ENCODE data around the gene FABP6.
"Not testable (repeated sequence)": the region's sequence is repeated elsewhere in the genome, so short reads cannot be mapped to it uniquely, and the experiment has no call there.

The FABP6 gene

DNA sequence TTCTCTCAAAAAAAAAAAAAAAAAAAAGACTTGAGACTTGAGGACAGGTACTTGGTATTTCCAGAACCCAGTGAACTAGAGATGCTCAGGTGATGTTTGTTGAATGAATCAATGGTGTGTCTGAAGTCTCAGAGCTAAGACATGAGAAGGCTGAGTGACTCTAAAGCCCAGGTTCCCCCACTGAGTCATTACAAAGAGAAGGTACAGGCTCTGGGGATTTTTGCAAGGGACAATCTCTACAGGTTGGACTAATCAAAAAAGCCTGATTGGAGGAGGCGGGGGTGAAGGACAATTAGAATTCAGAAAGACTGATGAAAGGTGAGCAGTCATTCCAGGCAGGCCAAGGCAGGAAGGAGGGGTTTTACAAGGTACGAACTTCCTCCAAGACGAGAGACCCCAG lies 8.2 kb upstream of the FABP6 start:
- no peak for DNase-seq (ENCODE audit: low spot score)

DNA sequence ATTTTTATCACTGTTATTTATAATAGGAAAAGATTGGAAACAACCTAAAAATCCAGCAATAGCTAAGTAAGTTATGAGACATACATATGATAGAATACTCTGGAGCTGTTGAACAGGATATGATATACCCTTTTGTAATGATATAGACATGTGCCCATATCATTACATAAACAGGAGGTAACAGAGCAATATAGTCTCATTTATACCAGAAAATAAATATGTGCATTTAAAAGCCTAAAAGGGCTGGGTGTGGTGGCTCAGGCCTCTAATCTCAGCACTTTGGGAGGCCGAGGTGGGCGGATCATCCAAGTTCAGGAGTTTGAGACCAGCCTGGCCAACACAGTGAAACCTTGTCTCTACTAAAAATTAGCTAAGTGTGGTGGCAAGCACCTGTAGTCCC lies 2.3 kb upstream of the FABP6 start:
- no peak for DNase-seq (ENCODE audit: low spot score)

DNA sequence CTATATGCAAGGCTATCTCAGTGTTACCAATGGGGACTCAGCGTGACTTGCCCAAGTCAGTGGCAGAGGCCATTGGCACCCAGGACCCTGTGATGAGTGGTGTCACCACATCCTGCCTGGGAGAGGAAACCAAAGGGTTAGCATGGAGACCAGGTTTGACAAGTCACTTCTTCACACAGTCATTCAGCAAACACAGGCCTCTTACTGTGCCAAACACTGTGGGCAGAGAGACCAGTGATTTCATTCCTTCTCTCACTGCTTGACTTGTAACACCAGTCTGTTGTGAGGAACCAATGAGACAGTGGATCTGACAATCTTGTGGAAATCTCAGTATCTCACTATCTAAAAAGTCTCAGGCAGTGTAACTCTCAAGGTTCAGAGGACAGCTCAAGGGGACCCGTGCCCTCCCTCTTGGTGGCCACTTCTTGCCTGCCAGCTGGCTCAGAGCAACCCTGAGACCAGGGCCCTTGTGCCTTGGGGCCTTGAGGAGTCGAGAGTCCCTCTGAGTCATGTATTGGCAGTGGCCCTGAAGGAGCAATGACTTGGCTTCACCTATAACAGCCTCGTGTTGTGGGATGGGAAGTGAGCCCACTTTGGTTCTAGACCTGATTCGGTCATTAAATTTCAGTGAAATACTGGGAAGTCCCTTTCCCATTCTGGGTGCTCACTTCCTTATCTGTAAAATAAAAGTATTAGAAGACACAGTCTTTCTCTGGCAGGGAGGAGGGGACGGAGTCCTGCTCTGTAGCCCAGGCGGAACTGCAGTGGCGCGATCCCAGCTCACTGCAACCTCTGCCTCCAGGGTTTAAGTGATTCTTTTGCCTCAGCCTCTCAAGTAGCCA lies 1.6 kb downstream of the FABP6 start:
- DNase-seq (ENCODE audit: low spot score), result no peak

DNA sequence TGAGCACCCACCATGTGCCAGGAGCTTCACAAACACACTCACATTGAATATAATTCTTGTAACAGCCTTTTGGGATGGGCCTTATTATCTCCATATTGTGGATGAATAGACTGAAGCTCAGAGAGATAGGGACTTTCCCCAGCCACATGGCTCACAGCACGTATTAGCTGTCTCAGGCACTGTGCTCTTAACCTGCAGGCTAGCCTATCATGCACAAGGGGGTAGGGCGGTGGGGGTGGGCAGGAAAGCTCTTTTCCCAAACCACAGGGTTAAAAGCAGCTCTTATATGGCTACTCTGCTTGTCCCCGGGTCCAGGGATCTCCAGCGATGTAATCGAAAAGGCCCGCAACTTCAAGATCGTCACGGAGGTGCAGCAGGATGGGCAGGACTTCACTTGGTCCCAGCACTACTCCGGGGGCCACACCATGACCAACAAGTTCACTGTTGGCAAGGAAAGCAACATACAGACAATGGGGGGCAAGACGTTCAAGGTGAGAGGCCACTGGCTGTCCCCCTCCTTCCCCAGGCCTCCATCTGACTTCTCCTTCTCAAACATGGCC lies 2.6 kb downstream of the FABP6 start:
- DNase-seq (ENCODE audit: low spot score), result no peak

DNA sequence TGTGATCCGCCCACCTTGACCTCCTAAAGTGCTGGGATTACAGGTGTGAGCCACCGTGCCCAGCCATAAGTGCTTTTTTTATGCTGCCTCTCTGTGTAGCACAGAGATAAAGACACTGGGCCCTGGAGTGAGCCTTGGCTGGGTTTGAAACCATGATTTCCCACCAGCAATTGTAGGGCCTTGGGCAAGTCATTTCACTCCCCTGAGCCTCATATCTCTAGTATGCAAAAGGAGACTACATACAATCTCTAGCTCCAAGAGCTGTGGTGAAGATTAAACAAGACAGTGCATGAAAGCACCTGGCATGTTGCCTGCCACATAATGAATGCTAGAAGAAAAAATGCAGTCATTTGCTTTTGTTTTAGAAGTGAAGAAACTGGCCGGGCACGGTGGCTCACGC lies 3.9 kb downstream of the FABP6 start:
- no peak for DNase-seq (ENCODE audit: low spot score)

DNA sequence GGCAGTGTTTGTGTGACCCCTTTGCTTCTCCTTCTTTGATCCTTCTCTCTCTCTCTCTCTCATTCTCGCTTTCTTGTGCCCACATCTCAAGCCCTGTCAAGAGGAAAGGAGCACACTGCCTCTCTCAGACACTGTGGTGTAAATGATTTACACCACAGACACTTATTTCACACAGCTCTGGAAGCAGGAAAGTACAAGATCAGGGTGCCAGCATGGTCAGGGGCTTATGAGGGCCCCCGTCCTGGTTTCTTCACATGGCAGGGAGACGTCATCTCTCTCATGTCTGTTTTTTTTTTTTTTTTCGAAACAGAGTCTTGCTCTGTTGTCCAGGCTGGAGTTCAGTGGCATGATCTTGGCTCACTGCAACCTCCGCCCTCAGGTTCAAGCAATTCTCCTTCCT lies 6.4 kb downstream of the FABP6 start:
- no peak for DNase-seq (ENCODE audit: low spot score)

DNA sequence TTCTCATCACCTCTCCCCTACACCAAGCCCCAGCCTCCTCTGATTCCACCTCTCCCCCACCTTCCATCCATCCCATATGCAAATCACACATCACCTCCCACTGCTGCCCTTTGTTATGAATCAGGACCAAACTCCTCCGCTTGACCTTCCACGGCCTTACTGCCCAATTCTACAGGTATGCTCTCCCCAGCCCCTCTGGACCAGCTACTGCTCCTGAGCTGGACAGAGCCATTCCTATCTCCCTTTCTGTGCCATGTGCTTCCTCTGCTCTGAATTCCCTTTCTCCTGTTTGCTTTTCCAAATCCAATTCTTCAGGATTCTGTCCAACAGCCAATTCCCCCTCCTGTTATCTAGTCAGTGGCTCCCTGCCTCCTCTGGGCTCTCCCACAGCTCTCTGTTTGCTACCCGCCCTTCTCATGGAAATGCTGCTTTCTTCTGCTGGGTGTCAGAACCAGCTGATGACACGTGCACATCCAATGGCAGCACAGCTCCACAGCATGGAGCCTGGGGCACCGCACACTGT lies 8.3 kb downstream of the FABP6 start:
- DNase-seq (ENCODE audit: low spot score), result no peak

DNA sequence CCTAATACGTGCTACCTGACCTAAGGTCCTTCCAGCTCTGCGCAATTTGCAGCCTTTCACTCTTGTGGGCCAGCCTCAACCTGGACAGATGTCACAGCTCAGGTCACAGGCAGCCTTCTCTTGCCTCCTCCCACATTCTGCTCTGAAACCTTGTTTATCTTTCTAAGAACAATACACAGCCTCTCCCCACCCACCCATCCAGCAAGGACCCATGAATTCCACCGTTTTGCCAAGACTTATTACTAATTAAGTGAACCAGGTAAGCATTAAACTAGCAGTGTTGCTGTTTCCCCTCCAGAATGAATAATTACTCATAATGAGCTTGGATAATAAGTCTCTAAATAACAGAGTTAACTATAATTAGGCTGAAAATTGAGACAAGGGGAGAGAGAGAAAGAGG lies 11.0 kb downstream of the FABP6 start:
- no peak for DNase-seq (ENCODE audit: low spot score)

DNA sequence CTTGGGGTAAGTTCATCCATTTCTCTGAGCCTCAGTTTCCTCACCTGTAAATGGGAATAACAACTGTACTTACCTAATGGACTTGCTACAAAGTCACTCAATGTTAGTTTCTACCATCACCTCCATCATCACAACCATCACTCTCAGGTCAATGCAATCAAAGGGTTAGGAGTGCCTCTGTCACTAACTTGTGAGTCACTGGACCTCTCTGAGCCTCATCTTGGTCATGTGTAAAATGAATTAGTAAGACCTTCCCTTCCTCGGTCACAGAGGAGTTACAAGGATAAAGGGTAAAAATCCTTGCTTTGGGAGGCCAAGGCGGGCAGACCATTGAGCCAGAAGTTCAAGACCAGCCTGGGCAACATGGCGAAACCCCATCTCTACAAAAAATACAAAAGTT lies 12.8 kb downstream of the FABP6 start:
- no peak for DNase-seq (ENCODE audit: low spot score)

DNA sequence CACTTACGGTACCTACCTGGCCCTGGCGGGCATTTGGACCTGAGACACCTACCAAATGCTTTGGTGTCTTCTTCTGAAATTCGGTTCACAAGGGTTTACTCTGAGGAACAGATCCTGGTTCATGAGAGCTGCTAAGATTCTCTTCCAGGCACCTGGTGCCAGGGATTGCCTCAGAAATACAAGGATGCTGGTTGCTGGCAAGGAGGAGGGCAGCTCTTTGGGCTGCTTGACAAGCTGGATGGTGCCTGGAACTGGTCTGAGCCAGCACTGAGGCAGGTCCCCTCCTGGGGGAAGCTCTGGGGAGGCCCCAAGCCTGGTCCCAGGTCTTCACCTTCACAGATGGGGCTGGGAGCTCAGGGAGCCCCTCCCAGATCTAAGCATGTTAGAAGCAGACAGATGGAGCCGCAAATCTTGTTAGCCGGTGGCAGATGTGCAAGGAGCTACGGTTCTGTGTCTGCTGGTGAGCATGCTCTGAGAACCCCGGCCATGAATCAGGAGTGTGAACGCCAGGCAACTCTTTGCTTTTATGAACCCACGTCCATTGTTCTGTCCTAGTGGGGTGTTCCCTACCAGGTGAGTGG lies 16.3 kb downstream of the FABP6 start:
- no peak for DNase-seq (ENCODE audit: low spot score)

DNA sequence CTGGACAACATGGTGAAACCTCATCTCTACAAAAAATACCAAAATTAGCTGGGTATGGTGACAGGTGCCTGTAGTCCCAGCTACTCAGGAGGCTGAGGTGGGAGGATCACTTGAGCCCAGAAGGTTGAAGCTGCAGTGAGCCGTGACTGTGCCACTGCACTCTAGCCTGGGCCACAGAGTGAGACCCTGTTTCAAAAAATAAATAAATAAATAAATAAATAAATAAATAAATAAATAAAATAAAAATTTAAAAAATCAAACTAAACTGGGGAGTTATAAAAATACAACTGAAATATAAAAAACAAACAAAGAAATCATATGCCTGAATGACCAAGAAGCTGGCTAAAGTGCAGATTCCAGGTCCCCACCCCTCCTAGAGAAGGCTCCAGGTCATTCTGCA lies 20.3 kb downstream of the FABP6 start:
- DNase-seq (ENCODE audit: low spot score), result not testable (repeated sequence)

DNA sequence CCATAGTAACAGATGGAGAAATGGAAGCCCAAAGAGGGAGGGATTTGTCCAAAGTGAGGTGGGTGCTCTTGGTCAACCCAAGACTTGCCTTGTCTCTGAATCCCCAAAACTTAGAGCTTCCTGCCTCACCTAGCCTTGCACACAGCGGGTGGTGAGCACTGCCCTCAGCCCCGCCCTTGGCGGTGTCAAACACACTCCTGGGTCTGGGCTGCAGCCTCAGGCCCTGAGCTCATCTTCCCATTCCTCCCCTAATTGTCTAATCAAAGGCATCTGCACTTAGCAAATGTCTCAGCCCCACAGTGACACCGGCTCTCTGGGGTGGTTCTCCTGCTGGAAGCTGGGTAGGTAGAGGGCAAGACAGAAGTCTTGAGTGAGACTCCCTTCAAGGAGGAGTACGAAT lies 20.9 kb downstream of the FABP6 start:
- no peak for DNase-seq (ENCODE audit: low spot score)

DNA sequence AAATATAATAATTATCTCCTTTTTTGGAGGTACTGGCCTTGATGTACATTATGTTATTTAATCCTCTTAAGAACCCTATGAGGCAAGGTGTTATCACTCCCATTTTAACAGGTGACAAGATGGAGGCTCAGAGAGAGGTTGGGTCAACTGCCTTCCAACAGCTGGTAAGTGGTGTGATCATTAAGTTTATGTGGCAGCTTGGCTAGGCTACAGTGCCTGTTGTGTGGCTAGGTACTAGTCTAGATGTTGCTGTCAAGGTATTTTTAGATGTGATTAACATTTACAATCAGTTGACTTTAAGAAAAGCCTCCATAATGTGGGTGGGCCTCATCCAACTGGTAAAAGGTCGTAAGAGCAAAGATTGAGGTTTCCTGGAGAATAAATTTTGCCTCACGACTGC lies 21.5 kb downstream of the FABP6 start:
- no peak for DNase-seq (ENCODE audit: low spot score)

DNA sequence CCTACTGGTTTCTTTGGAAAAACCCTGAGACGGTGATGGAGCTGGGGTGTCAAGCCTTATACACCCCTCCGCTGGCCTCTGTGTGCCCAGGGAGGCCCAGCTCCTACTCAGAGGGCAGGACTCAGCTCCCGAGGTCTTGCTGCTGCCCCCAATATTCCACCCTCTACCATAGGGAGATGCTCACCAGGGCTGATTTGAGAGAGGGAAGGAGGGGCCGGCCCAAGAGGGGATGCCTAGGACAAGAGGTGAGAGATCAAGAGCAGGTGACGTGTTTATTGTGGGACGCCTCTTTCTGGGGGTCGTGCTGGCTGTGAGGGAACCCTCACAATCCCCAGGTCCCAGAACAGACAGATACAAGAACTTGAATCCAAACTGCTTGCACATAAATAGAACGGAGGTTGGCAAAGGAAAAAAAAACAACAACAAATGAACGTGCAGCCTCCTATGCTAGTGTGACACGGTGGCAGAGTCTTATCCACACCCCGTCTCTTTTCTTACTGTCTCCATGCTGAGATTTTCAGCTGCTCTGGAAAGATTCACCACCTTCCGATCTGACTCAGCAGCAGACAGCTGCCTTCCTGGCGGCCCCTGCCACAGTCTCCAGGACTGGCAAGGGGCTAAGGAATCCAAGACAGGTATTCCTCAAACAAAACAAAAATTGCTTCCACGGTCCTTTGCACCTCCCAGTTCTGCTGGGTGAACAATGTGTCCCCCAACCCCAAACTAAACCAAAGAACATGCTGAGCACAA lies 22.3 kb downstream of the FABP6 start:
- no peak for DNase-seq (ENCODE audit: low spot score)

DNA sequence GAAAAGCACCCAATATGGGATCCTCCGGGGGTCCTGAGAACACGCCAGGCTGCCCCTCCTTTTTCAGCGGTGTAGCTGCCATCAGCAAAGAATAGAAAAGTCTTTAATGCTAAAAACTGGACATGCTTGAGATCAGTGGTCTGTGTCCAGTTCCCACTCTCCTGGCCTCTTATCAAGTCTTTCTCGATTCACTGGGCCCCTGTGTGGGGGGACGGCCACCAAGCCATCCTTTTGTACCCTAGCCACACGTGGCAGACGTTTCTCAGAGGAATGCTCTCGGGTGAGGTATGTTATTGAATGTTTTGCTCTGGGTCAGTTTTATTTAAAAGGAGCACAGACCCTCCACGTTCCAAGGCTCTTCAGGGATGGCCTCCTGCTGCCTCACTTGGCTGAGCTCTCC lies 23.6 kb downstream of the FABP6 start:
- no peak for DNase-seq (ENCODE audit: low spot score)

DNA sequence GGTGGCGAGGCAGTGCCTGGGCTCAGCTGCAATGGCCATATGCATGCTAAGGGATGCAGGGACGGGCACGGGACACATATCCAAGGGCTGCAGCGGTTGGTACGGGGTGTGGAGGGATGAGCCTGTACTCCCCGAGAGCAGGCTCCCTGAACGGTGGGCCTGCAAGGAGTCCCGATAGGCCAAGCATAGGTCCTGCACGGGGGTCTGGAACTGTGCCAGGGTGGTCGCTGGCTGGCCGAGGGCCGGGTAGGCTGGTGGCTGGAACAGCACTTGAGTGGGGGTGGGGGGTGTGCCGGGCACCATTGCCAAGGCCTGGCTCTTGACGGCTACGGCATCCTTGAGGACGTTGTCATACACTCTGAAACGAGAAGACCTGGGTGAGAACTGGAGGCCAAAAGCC lies 24.1 kb downstream of the FABP6 start:
- DNase-seq (ENCODE audit: low spot score), result no peak

DNA sequence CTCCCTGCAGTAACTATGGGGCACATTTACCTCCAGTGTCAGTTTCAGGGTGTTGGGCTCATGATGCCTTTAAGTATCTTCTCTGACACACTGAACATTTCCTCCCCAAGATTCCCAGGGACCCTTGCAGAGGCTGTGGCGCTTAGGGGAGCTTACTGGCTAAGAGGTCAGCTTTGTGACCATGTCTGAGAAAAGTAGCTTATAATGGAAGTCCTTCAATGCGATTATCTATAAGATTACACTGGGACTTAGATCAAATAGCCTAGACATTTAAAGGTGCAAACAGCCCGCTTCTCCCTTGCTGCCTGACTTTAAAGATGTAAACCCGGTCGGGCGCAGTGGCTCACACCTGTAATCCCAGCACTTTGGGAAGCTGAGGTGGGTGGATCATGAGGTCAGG lies 25.4 kb downstream of the FABP6 start:
- DNase-seq (ENCODE audit: low spot score), result no peak

DNA sequence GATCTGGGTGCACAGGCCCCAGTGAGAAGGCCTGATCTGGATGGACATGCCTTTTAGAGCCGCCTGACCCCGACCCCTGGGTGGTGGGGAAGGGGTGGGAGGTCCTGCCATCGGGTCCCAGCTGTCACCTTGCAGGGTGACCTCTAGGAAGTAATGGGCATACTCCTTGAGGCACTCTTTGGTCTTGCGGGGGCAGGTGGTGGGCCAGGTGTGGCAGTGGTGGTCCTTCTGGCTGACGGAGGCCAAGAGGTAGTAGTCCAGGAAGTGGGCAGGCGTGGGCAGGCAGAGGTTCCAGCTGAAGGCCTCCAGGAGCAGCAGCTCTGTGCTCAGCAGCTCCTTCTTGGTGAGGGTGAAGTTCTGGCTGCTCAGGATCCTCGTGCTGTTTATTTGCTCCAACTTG lies 30.0 kb downstream of the FABP6 start:
- no peak for DNase-seq (ENCODE audit: low spot score)

DNA sequence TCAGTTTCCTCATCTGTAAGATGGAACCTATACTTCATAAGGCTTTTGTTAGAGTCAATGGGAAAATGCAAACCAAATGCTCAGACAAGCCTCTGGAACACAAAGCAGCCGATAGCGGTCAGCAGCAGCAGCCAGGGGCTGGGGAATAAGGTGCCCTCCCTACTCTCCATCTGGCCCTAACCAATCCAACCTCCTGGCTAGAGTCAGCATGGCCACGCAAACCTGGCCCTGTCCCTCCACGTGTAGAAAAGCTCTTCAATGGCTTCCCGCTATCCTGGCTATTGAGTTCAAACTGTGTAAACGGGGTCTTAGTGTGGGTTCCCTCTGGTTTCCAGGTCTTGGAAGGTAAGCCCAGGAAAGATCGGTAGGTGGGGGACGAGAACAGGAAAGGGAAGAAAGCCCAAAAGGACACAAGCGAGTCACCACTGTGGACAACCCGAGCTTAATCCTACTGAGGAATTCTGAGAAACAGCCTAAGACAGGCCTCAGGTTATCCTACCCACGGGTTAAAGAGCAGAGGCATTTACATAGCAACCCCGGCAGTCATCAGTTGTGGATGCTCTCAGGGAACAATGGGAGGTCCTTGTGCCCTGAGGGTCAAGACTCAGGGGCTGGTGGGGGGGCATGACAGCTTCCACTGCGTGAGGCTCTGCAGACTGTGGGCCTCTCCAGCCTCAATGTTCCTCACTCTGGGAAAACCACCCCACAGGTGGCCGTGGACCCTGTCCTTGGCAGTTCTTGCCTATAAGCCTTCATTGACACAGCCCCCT lies 30.9 kb downstream of the FABP6 start:
- no peak for DNase-seq (ENCODE audit: low spot score)

DNA sequence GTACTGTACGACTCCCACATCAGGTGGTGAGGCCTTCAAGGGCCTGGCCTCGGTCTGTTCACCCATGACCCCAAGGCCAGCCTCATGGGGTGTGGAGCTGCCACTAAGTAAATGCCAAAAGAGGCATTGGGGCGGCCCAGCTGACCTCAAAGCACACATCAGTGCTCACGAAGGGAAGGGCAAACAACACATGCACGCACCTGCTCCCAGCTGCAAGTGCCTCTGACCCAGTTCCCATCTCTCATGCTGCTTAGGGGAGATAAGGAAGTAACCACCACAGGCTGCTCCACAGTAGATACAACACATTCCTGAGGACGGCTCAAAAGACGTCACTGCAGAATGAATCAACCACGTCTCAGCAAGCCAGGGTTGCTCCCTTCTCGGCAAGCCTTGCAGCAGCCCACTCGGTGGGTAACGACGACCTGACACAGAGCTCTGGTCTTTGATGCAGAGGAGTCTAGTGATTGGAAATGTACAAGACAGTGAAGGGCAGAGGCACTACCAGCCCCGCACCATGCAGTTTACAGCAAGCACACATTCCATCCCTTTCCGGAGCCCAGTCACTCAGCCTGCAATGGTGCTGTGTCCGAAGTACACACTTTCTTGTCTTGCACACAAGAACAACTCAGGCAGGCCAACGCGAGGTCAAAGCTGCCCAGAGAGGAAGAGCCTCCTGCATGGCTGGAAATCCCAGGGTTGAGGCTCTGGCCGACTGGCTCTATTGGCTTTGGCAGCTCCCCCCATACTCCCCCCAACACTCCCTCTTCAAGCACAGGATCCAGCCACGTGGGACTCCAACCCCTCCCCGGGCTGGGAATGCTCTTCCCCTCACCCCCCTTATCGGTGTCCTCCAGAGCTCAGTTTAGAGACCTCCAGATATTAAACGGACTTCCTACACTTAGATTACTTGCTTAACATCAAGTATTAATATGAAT lies 31.8 kb downstream of the FABP6 start:
- no peak for DNase-seq (ENCODE audit: low spot score)
